ENCODE data around the gene DIO1.

Gene DIO1

DNA sequence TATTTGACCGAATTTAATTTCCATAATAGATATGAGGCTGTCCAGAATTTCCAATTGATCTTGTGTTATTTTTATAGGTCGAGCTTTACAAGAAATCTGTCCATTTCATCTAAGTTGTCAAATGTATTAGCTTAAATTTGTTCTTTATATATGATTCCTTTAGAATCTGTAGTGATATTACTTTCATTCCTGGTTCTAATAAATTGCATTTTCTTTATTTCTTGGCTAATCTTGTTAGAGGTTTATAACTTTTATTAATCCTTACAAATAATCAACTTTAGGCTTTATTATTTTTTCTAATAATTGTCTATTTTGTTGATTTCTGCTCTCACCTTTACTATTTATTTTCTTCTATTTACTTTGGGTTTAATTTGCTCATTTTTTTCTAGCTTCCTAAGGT is 37.5 kb downstream of the DIO1 start:
- in situ Hi-C loops (cut with MboI; ENCODE audit: low pct_unique_long_range_greater_than_20kb, low sequenced_read_pairs) = no loop called here
- no peak for DNase-seq

DNA sequence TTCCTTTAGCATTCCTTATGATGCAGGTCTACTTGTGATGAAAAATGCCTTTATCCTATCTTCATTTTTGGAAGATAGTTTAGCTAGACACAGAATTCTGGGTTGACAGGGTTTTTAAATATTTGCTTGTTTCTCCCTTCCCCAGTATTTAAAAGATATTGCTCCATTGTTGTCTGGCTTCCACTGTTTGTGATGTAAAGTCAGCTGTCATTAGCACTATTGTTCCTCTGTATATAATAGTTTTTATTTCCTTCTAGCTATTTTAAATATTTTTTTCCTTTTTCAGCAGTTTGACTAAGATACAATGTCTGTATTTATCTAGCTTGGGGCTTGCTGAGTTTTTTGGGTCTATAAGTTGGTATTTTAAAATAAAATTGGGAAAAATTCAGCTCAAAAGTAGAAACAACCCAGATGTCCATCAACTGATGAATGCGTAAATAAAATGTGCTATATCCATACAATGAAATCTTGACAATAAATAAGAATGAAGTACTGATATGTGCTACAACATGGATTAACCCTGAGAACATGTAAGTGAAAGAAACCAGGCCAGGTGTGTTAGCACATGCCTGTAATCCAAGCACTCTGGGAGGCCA is 40.3 kb downstream of the DIO1 start:
- peak; percentile 17 for DNase-seq
- in situ Hi-C loops (cut with MboI; ENCODE audit: low pct_unique_long_range_greater_than_20kb, low sequenced_read_pairs) = no loop called here

- in situ Hi-C loops (cut with MboI; ENCODE audit: low pct_unique_long_range_greater_than_20kb, low sequenced_read_pairs) = no loop called here
- no peak for DNase-seq
Measured at GRCh38 chr1:53936430-53936829, 42.4 kb downstream of the DIO1 start.

GRCh38 chr1:53938136-53938830 is 44.3 kb downstream of the DIO1 start:
- no peak for DNase-seq
- in situ Hi-C loops (cut with MboI; ENCODE audit: low pct_unique_long_range_greater_than_20kb, low sequenced_read_pairs) = no loop called here

- in situ Hi-C loops (cut with MboI; ENCODE audit: low pct_unique_long_range_greater_than_20kb, low sequenced_read_pairs) = no loop called here
- no peak for DNase-seq
Measured at GRCh38 chr1:53942127-53942957, 48.4 kb downstream of the DIO1 start.

GRCh38 chr1:53943090-53943489 is 49.1 kb downstream of the DIO1 start:
- no peak for DNase-seq
- in situ Hi-C loops (cut with MboI; ENCODE audit: low pct_unique_long_range_greater_than_20kb, low sequenced_read_pairs) = no loop called here

DNA sequence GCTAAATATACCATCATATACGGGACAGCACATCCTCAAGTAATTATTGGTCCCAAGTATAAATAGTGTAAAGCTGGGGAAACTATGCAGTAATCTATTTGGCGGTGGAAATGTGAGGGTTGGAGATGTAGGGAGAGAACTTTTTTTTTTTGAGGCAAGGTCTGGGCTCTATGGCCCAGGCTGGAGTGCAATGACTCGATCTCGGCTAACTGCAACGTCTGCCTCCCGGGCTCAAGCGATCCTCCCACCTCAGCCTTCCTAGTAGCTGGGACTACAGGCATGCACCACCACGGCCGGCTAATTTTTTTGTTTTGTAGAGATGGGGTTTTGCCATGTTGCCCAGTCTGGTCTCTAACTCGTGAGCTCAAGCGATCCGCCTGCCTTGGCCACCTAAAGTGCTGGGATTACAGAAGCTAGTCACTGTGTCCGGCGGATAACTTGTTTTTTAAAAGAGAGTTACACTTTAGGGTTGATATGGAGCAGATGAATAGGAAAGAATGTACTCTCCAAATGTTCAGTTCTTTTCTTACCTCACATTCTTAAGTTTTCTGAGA is 49.6 kb downstream of the DIO1 start:
- no peak for DNase-seq
- in situ Hi-C loops (cut with MboI; ENCODE audit: low pct_unique_long_range_greater_than_20kb, low sequenced_read_pairs) = no loop called here

GRCh38 chr1:53944469-53945182 is 50.6 kb downstream of the DIO1 start:
- DNase-seq = no peak
- in situ Hi-C loops (cut with MboI; ENCODE audit: low pct_unique_long_range_greater_than_20kb, low sequenced_read_pairs) = no loop called here

- DNase-seq = no peak
- in situ Hi-C loops (cut with MboI; ENCODE audit: low pct_unique_long_range_greater_than_20kb, low sequenced_read_pairs) = no loop called here
Measured at GRCh38 chr1:53945183-53945432, 51.1 kb downstream of the DIO1 start.

DNA sequence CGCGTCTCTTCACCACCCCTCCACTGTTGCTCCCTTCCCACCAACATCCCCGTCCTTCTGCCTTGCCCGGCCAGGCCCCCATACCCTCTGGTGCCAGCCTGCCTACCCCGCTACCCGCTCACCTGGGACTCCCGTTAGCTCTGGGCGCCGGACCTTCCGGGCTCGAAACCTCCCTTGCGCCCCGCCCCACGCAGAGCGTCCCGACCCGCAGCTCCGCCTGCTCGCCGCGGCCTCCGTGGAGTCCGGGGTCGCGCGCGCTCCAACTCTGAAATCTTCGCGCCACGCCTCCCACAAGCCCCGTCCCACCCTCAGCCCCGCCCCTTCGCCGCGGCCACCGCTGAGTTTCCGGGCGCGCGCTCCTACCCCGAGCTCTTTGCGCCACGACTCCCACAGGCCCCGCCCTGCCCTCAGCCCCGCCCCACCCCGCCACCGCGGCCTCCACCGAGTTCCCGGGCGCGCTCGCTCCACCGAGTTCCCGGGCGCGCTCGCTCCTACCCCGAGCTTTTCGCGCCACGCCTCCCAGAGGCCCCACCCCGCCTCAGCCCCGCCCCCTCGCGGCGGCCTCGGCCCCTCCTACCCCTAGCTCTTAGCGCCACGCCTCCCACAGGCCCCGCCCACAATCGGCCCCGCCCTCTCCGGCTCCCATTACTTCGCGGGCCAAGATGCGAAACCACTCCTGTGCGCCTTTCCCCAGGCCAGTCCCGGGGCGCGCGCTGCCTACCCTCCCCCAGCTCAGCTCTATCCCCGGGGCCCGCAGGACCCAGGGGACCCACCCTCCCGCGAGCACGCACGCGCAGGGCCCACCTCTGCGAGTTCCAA is 51.7 kb downstream of the DIO1 start, which contains the start of gene IFT25:
Gene IFT25, minus strand, starts transcription at position 267 of the 819 bp plus-strand sequence. CDS start 5,617 bp downstream, outside the sequence.
- in situ Hi-C loops (cut with MboI; ENCODE audit: low pct_unique_long_range_greater_than_20kb, low sequenced_read_pairs) = no loop called here

DNA sequence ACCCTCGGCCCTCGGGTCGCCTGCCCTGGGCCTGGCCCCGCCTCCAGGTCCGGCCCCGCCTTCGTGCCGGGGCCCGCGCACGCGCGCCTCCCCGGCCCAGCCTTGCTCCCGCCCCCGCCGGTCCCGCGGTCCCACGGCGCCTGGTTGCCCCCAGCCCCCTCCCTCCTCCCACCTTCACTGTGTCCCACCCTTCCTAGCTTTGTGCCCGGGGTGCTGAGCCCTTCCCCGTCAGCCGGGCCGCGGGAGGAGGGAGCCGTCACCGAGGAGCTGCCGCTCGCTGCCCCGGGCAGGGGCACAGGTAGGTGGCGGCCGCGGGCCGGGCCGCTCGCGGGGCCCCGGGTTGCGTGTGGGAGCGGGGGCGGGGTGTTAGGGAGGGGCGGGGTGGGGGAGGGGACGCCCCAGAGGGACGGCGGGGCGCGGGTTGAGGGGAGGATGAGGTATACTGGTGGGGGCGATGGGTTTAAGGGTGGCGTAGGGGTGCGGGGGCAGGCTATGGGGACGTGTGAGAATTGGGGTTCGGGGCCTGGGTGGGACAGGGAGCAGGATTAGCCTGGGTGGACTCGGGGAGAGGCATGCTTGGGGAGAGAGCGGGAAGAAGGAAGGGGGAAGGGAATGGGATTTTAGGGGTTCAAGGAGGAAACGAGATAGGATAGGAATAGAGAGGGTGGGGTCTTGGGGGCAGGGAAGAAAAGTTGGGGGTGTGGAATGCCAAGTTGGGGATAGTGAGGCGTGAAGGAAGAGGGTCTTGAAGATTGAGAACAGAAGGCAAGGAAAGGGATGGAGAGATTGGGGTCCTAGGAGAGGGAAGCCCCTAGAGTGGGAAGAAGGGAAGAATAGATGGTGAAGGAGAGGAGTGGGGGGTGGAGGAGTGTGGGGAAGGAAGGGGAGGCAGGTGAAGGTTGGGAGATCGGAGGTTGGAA is 52.5 kb downstream of the DIO1 start, which contains the start of gene LRRC42:
Gene LRRC42, plus strand, starts transcription at position 99 of the 920 bp plus-strand sequence. CDS start 5,650 bp downstream, outside the sequence.
- DNase-seq = peak; percentile 86

More for the DNA sequence above, 51.7 kb downstream of the DIO1 start, which contains the start of gene IFT25:
- DNase-seq = peak; percentile 88

GRCh38 chr1:53947172-53947907 is 53.4 kb downstream of the DIO1 start:
- in situ Hi-C loops (cut with MboI; ENCODE audit: low pct_unique_long_range_greater_than_20kb, low sequenced_read_pairs) = no loop called here
- DNase-seq = no peak

More for the DNA sequence above, 52.5 kb downstream of the DIO1 start, which contains the start of gene LRRC42:
- in situ Hi-C loops (cut with MboI; ENCODE audit: low pct_unique_long_range_greater_than_20kb, low sequenced_read_pairs) = no loop called here

GRCh38 chr1:53948291-53948690 is 54.3 kb downstream of the DIO1 start:
- in situ Hi-C loops (cut with MboI; ENCODE audit: low pct_unique_long_range_greater_than_20kb, low sequenced_read_pairs) = no loop called here
- no peak for DNase-seq

DNA sequence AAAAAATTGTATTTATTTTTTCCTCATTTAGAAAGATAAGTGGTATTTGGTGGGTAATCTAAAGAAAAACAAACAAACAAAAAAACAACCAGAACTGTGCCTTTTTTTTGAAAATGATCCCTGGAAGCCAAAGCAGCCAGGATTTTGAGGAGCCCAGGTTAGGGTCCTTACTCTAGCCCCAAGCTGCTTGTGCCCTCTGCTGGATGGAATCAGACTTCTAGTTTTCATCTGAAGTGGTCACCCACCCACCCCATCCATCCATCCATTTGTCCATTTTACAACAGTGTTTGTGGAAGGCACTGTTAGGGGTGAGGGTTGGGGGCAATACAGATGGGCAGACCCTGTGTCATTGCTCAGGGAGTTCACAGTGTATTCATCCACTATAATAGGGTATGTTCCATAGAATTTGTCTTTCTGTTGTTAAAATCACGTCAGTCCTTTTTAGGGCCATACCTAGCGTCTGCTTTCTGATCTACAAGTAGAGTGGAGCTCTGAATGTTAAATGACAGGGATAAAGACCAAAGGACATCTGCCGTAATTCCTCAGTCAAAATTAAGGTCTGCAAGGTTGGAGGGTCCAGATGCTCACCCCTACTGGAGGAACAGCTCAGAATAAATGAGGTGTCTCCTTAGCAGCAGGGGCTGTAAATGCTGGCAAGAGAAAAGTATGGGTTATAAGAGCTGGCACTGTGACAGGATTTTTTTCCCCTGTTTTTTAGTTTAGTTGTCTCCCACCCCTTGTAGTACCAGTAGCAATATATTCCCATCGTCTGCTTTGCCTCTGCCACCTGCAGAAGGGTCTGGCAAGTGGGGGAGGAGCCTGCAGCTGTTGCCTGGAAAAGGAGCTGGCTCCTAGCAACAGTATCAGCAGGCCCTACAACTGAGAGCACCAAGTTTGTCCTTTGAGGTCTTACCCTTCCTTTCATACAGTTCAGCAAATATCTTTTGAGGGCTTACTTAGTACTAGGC is 55.3 kb downstream of the DIO1 start:
- DNase-seq = peak; percentile 62
- in situ Hi-C loops (cut with MboI; ENCODE audit: low pct_unique_long_range_greater_than_20kb, low sequenced_read_pairs) = no loop called here

DNA sequence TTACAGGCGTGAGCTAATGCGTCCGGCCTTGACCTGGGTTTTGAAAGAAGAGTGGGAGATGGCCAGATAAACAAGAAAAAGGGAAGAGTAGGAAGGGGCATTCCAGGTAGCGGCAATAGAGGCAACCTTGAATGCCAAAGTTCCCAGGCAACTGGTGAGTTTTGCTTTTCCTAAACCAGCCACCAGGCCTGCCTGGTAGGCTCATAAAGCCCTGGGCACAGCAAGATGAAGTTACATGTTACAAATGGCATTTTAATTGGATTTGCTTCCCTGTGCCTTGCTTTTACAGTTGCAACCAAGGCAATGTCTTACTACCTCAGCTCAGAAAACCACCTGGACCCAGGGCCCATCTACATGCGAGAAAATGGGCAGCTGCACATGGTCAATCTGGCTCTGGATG is 57.7 kb downstream of the DIO1 start:
- in situ Hi-C loops (cut with MboI; ENCODE audit: low pct_unique_long_range_greater_than_20kb, low sequenced_read_pairs) = no loop called here
- no peak for DNase-seq

- no peak for DNase-seq
- in situ Hi-C loops (cut with MboI; ENCODE audit: low pct_unique_long_range_greater_than_20kb, low sequenced_read_pairs) = no loop called here
Measured at GRCh38 chr1:53954128-53954527, 60.1 kb downstream of the DIO1 start.

All from KBM-7 (cell line).